ENCODE measurements around the gene FRAS1.

FRAS1 gene

DNA sequence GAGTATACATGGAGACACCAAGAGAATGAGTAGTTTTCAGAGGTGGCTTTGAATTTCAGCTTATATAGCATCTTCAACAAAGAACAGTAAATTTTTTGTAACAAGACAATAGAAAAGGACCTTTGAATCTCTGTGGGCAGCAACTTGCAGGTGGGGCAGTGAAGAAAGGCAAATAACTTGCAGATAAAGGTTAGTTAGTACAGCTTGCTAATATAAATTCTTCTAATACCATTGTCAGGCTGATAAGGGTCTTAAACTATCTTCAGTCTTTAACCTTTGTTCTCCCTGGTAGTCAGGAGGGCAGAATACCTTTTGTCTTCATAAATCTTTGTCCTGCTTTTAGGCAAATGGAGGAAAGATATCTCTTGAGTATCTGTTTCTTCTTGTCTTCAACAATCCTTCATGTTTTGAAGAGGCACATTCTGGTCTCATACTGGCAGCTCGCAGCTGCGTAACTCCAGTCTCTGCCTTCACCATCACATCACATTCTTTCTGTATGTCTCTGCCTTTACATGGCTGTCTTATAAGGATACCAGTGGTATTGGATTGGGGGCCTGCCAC lies 510.5 kb downstream of the FRAS1 start:
- in situ Hi-C loops (cut with MboI; ENCODE audit: low sequenced_read_pairs): no loop called here

GRCh38 chr4:78568640-78569305 lies 511.6 kb downstream of the FRAS1 start:
- in situ Hi-C loops (cut with MboI; ENCODE audit: low sequenced_read_pairs): no loop called here

DNA sequence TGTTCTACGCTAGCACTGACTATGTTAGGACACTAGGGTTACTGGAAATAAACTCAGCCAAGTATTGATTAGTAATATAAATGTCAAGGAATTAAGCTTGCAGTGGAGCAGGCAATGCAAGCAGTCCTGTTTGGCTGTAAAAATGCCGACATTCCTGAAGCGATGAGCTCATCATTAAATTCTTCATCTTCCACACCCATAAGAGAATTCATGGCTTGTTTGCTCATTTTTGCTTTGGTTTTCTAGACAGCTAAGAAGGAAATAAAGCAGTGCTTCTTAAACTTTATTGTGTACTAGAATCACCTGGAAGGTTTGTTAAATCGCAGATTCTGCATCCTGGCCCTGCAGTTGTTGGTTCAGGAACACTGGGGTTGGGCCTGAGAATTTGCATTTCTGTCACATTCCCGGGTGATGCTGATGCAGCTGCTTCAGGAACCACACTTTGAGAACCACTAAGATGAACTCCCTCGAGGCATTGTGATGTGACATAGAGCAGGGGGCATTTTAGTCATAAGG lies 512.2 kb downstream of the FRAS1 start:
- in situ Hi-C loops (cut with MboI; ENCODE audit: low sequenced_read_pairs): no loop called here

DNA sequence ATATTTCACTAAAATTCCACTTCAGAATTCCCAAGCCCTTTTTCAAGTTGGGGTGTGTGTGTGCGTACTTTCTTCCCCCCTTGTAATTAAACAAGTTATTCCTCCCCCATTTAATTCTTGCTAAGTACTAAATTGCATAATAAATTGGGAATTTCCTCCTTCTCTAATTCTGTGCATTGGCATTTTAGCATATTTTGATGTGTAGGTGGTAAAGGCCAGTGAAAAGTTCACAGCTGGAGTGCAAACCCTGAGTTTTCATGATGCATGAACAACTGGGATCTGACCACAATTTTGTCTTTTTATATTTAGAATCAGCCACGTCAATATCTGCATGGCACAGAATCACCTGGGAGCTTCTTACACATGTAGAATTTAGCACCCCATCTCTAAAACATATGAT lies 513.0 kb downstream of the FRAS1 start:
- in situ Hi-C loops (cut with MboI; ENCODE audit: low sequenced_read_pairs): no loop called here

DNA sequence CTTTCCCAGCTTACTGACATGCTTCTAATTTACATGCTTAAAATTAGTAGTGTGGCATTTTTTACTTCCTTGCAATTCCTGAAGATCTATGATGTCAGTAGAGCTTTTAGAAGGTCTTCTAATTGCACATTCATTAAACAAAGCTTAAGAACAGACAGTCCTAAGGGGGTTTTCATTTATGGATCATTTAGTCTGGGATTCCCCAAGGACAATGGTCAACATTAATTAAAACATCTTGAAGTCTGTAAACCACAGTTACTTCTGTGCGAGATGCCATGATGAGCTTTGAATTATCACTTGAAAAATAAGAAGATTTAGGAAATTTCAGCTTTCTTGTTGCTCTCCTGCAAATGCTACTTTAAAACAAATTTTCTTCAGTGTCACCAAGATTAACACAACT lies 514.7 kb downstream of the FRAS1 start:
- in situ Hi-C loops (cut with MboI; ENCODE audit: low sequenced_read_pairs): no loop called here

- in situ Hi-C loops (cut with MboI; ENCODE audit: low sequenced_read_pairs): no loop called here
Measured at GRCh38 chr4:78578674-78579425, 521.7 kb downstream of the FRAS1 start.

GRCh38 chr4:78581618-78582017 lies 524.5 kb downstream of the FRAS1 start:
- in situ Hi-C loops (cut with MboI; ENCODE audit: low sequenced_read_pairs): no loop called here

DNA sequence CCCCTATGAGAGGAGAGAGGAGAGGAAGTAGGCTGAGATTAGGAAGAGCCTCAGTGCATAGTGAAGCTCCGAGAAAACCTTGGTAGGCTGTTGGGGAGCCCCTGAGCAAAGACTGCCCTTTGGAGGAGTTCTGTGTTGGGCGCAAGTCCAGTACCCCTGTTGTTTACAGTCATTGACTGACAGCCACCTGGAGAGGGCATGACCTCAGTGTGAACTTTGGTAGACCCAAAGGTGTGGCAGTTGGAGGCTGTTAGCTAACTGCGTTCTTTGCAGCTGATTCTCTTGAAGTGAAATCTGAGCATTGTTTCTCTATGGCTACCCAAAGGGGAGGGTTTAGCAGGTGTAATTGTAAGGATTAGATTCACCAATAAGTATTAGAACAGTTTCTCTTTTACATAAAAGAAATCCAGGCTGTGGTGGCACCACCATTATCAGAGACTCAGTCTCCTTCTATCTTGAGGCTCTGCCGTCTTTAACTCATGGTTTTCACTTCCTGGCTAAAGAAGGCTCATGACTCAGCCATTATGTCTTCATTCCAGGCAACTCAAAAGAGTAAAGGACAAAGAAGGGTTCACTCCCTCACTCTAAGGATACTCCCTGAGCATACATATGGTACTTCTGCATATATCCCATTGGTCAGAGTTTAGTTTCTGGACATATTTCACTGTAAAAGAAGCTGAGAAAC lies 527.9 kb downstream of the FRAS1 start:
- in situ Hi-C loops (cut with MboI; ENCODE audit: low sequenced_read_pairs): no loop called here

DNA sequence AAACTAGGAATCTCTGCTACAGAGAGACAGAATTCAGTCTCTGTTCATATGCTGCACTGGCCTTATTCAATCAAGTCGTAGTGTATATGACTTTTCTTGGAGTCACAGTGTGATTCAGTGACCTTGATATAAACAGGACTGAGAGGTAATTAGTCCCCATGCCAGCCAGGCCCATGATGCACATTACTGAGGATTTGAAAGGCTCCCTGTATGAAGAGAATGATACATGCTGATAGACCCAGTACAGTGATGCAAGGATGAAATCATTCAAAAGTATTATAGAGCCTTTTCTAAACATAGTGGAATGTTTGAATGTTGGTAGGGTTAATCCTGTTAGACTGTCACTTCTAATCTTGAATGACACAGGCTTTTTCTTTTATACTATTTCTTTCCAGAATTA lies 528.5 kb downstream of the FRAS1 start:
- in situ Hi-C loops (cut with MboI; ENCODE audit: low sequenced_read_pairs): no loop called here

DNA sequence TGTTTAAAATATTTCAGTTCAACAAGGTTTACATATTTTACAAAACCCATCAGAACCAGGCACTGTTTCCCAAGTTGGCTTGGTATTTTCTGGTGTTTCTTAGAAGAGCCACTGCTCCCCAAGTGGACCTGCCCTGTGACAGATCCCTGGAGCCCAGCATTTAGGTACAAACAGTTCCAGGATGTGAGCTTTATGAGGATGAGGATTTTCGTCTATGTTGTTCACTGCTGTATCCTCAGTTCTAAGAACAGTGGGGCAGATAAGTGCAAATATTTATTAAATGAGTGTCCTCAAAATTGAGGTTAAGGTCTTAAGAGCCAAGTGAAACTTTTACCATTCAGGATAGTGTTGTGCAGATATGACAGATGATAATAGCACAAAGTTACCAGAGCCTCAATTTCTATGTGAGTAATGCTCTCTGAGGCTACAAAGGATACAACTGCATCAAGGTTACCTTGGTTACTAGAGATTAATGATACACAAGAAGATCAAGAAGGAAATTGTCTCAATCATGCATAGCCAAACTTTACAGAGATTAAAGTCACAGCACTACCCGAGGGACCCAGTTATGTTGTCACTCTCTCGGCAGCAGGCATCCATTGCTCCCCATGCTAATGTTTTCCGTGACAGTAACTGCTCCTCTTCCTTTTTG lies 531.9 kb downstream of the FRAS1 start:
- in situ Hi-C loops (cut with MboI; ENCODE audit: low sequenced_read_pairs): no loop called here

DNA sequence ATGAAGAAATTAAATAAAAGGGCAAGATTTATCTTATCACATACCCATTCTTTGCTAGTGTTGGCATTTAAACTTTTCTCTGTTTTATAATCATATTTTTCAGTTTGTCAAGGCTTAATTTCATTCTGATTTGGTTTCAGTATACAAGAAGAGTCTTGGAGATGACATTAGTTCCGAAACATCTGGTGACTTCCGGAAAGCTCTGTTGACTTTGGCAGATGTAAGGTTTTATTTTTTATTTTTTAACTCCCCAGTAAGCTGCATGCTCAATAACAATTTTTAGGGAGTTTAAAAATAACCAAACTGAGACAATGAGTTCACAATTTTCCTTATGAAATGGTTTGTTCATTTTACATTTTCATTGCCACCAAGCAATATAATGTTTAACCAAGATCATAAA lies 534.3 kb downstream of the FRAS1 start:
- in situ Hi-C loops (cut with MboI; ENCODE audit: low sequenced_read_pairs): no loop called here

- in situ Hi-C loops (cut with MboI; ENCODE audit: low sequenced_read_pairs): no loop called here
Measured at GRCh38 chr4:78592088-78592783, 535.1 kb downstream of the FRAS1 start.

Data from HL-60/S4 treated with retinoic acid at 250 ng/mL for 4 days and 3 days (cell line).